Measurements from ENCODE around the gene ITPR1.

ITPR1 gene

GRCh38 chr3:4748127-4748526, 255.0 kb downstream of the ITPR1 start:
- H3K27ac ChIP-seq (replicated peaks): peak overlapping the region; percentile 48
- no peaks in the 10 kb centered on the region for H3K27me3 ChIP-seq (ENCODE audit: insufficient read depth, poor library complexity, severe bottlenecking)
- DNase-seq (ENCODE audit: low read depth in 1 of 2, low spot score in 1 of 2): no peak
- TF ChIP-seq, protein P1, sequence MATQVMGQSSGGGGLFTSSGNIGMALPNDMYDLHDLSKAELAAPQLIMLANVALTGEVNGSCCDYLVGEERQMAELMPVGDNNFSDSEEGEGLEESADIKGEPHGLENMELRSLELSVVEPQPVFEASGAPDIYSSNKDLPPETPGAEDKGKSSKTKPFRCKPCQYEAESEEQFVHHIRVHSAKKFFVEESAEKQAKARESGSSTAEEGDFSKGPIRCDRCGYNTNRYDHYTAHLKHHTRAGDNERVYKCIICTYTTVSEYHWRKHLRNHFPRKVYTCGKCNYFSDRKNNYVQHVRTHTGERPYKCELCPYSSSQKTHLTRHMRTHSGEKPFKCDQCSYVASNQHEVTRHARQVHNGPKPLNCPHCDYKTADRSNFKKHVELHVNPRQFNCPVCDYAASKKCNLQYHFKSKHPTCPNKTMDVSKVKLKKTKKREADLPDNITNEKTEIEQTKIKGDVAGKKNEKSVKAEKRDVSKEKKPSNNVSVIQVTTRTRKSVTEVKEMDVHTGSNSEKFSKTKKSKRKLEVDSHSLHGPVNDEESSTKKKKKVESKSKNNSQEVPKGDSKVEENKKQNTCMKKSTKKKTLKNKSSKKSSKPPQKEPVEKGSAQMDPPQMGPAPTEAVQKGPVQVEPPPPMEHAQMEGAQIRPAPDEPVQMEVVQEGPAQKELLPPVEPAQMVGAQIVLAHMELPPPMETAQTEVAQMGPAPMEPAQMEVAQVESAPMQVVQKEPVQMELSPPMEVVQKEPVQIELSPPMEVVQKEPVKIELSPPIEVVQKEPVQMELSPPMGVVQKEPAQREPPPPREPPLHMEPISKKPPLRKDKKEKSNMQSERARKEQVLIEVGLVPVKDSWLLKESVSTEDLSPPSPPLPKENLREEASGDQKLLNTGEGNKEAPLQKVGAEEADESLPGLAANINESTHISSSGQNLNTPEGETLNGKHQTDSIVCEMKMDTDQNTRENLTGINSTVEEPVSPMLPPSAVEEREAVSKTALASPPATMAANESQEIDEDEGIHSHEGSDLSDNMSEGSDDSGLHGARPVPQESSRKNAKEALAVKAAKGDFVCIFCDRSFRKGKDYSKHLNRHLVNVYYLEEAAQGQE (IDR thresholded peaks at IDR 0.05; ENCODE audit: insufficient replicate concordance, low read depth): no peak
- TF ChIP-seq, protein P2, sequence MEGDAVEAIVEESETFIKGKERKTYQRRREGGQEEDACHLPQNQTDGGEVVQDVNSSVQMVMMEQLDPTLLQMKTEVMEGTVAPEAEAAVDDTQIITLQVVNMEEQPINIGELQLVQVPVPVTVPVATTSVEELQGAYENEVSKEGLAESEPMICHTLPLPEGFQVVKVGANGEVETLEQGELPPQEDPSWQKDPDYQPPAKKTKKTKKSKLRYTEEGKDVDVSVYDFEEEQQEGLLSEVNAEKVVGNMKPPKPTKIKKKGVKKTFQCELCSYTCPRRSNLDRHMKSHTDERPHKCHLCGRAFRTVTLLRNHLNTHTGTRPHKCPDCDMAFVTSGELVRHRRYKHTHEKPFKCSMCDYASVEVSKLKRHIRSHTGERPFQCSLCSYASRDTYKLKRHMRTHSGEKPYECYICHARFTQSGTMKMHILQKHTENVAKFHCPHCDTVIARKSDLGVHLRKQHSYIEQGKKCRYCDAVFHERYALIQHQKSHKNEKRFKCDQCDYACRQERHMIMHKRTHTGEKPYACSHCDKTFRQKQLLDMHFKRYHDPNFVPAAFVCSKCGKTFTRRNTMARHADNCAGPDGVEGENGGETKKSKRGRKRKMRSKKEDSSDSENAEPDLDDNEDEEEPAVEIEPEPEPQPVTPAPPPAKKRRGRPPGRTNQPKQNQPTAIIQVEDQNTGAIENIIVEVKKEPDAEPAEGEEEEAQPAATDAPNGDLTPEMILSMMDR (IDR thresholded peaks at IDR 0.05; ENCODE audit: insufficient read depth, low read length): no peak
- no peak for TF ChIP-seq POLR2AphosphoS5 (IDR thresholded peaks at IDR 0.05; ENCODE audit: low read depth)
- TF ChIP-seq SPI1 (IDR thresholded peaks at IDR 0.05; ENCODE audit: borderline replicate concordance, low read depth): no peak
- no peak for TF ChIP-seq GABPA (IDR thresholded peaks at IDR 0.05; ENCODE audit: low read depth)
- H3K4me3 ChIP-seq (replicated peaks; ENCODE audit: insufficient read depth, low read length): no peak overlapping the region

GRCh38 chr3:4748701-4749378, 255.7 kb downstream of the ITPR1 start:
- no peaks in the 10 kb centered on the region for H3K27me3 ChIP-seq (ENCODE audit: insufficient read depth, poor library complexity, severe bottlenecking)
- no peak for DNase-seq (ENCODE audit: low read depth in 1 of 2, low spot score in 1 of 2)
- peak overlapping the region; percentile 48 for H3K27ac ChIP-seq (replicated peaks)
- no peak overlapping the region for H3K4me3 ChIP-seq (replicated peaks; ENCODE audit: insufficient read depth, low read length)
- TF ChIP-seq GABPA (IDR thresholded peaks at IDR 0.05; ENCODE audit: low read depth) (no peak), POLR2AphosphoS5 (IDR thresholded peaks at IDR 0.05; ENCODE audit: low read depth) (no peak), SPI1 (IDR thresholded peaks at IDR 0.05; ENCODE audit: borderline replicate concordance, low read depth) (no peak)
- TF ChIP-seq, protein P2 (IDR thresholded peaks at IDR 0.05; ENCODE audit: insufficient read depth, low read length): no peak
- TF ChIP-seq, protein P1 (IDR thresholded peaks at IDR 0.05; ENCODE audit: insufficient replicate concordance, low read depth): no peak

GRCh38 chr3:4749567-4750002, 256.4 kb downstream of the ITPR1 start:
- Histone ChIP-seq H3K4me3 (replicated peaks; ENCODE audit: insufficient read depth, low read length) (no peak overlapping the region), H3K27me3 (ENCODE audit: insufficient read depth, poor library complexity, severe bottlenecking) (no peaks in the 10 kb centered on the region), H3K27ac (replicated peaks) (no peak overlapping the region)
- no peak for TF ChIP-seq SPI1 (IDR thresholded peaks at IDR 0.05; ENCODE audit: borderline replicate concordance, low read depth)
- DNase-seq (ENCODE audit: low read depth in 1 of 2, low spot score in 1 of 2): no peak

DNA sequence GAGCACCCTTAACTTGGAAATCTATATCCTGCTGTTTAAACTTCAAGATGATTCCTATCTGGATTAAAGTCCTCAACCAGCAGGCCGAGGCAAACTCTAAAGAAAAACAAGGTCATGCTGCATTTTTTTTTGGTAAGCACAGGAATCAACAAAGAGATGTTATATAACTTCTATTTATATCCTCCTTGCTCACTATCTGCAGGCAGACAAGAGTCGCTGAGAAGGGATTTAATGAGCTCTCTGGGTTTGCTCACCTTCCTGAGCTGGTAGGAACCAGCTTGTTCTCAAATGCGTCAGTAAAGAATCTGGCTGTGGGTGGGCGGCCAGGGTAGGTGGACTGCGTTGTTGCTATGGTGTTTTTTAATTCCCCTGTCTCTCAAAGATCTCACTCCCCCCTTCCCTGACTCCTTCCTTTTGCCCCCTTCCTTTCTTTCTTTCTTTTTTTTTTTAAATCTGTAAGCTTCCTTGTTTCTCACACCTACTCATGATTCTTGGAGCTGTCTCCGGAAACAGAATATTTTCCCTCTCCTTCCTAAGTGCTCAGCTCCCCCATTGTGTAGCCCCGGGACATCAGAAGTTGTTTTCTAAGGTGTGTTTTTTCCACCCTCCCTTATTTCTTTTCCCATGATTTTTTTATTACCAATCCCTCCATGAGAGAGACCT, 257.3 kb downstream of the ITPR1 start:
- peak overlapping the region; percentile 91 for H3K27ac ChIP-seq (replicated peaks)
- no peak overlapping the region for H3K4me3 ChIP-seq (replicated peaks; ENCODE audit: insufficient read depth, low read length)
- no peak for DNase-seq (ENCODE audit: low read depth in 1 of 2, low spot score in 1 of 2)
- H3K27me3 ChIP-seq (ENCODE audit: insufficient read depth, poor library complexity, severe bottlenecking): no peaks in the 10 kb centered on the region
- TF ChIP-seq SPI1 (IDR thresholded peaks at IDR 0.05; ENCODE audit: borderline replicate concordance, low read depth) (no peak), GABPA (IDR thresholded peaks at IDR 0.05; ENCODE audit: low read depth) (no peak), POLR2AphosphoS5 (IDR thresholded peaks at IDR 0.05; ENCODE audit: low read depth) (no peak)
- TF ChIP-seq, protein P1 (IDR thresholded peaks at IDR 0.05; ENCODE audit: insufficient replicate concordance, low read depth): no peak
- TF ChIP-seq, protein P2 (IDR thresholded peaks at IDR 0.05; ENCODE audit: insufficient read depth, low read length): no peak

All from HL-60 (cell line).